Muscle of leg (tissue), 11 donors: ENCODE results near the gene ELAPOR1. TPM values are rescaled to one million over a fixed set of nuclear protein-coding genes. Genes with fewer than 3 reads are reported as not detected.

Experiments
- DNase-seq: peaks from one replicate; pipeline ENCODE4 v3.0.0; 2013
- H3K27ac ChIP-seq: one replicate; pipeline ENCODE4 v1.5.1; 2013; ENCODE audit warnings: mild to moderate bottlenecking, low read length, control low read depth
- H3K27me3 ChIP-seq: one replicate; pipeline ENCODE4 v1.6.1; 2013; ENCODE audit warnings: low read length; ENCODE audit not compliant: control insufficient read depth, insufficient read depth
- H3K36me3 ChIP-seq: one replicate; pipeline ENCODE4 v1.6.1; 2013; ENCODE audit warnings: low read length; ENCODE audit not compliant: control insufficient read depth, insufficient read depth
- H3K4me1 ChIP-seq: one replicate; pipeline ENCODE4 v1.6.1; 2013; ENCODE audit warnings: low read length; ENCODE audit not compliant: control insufficient read depth, insufficient read depth
- H3K4me3 ChIP-seq: one replicate; pipeline ENCODE4 v1.5.1; 2013; ENCODE audit warnings: low read length, control low read depth
- H3K9me3 ChIP-seq: replicated peaks from 2 replicates; pipeline ENCODE4 v1.6.1; 2013; ENCODE audit warnings: low read depth, low read length; ENCODE audit not compliant: control insufficient read depth
- WGBS: methylation state at CpG from one replicate; pipeline ENCODE4 v1.1.5; 2013; ENCODE audit warnings: missing lambda C conversion rate; ENCODE audit not compliant: insufficient coverage; 5-methylcytosine and 5-hydroxymethylcytosine counted together
- polyA plus RNA-seq, 8 donors: library from polyadenylated mRNA; unstranded; fragments of 120-200 nt; gene quantifications; one replicate each; pipeline versions ENCODE4 v1.2.1 to v1.2.3, GENCODE V29; 2013; ENCODE audit warnings: inconsistent platforms in 1 of 8, low replicate concordance in 1 of 8; ENCODE audit not compliant: insufficient read length in 8 of 8, insufficient read depth in 1 of 8
- total RNA-seq: library from RNA; stranded (reverse); fragments of 120-200 nt; gene quantifications from one replicate; pipeline ENCODE4 v1.2.4, GENCODE V29; 2013

The ELAPOR1 gene
- total and polyA plus RNA-seq, 9 donors: 0.17 to 4.2 (median 0.50) TPM

DNA sequence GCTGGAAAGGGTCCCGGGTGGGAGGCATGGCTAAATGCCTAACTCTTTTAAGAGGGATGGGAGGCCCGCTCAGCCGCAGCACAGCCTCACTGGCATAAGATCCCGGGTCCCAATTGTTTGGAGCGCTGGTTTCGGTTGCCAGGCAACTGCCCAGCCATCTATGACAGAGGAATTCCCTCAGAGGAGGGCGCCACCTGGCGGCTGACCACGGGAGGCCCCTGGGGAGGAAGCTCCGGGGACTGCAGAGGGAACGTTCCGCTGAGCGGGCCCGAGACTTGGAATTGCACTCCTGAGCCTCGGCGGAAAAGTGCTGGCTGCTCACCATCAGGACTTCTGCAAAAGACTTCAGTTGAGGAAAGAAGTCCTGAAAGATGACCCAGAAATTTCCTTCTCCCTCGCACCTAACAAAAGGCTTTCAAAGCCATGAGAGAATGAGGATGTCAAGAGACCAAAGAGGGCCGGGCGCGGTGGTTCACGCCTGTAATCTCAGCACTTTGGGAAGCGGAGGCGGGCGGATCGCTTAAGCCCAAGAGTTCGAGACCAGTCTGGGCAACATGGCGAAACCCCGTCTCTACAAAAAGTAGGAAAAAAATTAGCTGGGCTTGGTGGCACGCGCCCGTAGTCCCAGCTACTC, 1.1 kb upstream of the ELAPOR1 start:
- Histone ChIP-seq H3K4me1 (peaks cover 21% of the 10 kb centered on the region), H3K27me3 (peaks cover 46% of the 10 kb centered on the region), H3K9me3 (no peaks in the 10 kb centered on the region), H3K4me3 (peak overlapping the region; percentile 7), H3K36me3 (no peaks in the 10 kb centered on the region), H3K27ac (no peak overlapping the region)
- peak; percentile 89 for DNase-seq
- 4% methylated on average over 30 of the region's 31 CpGs for WGBS

DNA sequence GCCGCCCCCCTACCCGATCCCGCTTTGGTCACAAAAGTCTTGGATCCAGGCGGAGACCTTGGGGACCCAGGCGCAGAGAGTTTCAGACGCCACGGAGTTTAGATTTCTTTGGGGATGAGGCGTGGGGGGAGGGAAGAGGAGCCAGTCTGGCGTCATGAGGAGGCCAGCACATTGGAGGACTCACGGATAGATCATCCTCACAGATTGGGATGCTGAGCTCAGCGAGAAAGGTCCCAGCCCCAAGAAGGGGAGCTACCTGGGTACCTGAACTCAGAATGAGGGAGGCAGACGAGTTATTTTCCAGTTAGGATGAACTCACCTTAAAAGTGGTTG, 393 bp downstream of the ELAPOR1 start:
- no peak overlapping the region for H3K4me3 ChIP-seq
- no peak overlapping the region for H3K27ac ChIP-seq
- H3K36me3 ChIP-seq: no peaks in the 10 kb centered on the region
- DNase-seq: no peak
- 3% methylated on average over 12 of the region's 12 CpGs for WGBS
- no peaks in the 10 kb centered on the region for H3K9me3 ChIP-seq
- H3K4me1 ChIP-seq: peaks cover 21% of the 10 kb centered on the region
- peaks cover 45% of the 10 kb centered on the region for H3K27me3 ChIP-seq

DNA sequence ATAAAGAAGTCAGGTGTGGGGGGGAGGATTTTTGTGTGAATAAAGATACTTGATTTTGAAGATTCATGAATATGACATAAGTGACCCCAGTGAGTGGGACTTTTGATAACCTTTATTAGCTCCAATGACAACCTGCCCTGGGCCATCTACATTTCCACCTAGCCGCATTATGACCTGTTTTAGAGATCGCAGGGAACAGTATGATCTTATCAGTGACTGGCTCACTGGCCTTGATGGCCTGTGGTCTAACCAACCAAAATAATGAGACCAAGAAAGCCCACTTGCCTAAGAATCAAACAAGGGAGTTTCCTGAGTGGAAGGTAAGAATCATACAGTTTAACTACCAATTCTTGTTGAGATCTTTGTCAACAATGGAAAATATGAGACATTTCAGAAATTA, 1.8 kb downstream of the ELAPOR1 start:
- DNase-seq: no peak
- no peaks in the 10 kb centered on the region for H3K9me3 ChIP-seq
- no peak overlapping the region for H3K4me3 ChIP-seq
- H3K27me3 ChIP-seq: peaks cover 45% of the 10 kb centered on the region
- WGBS: 100% methylated on average over 1 of the region's 2 CpGs
- H3K27ac ChIP-seq: no peak overlapping the region
- H3K36me3 ChIP-seq: no peaks in the 10 kb centered on the region
- H3K4me1 ChIP-seq: peaks cover 21% of the 10 kb centered on the region

DNA sequence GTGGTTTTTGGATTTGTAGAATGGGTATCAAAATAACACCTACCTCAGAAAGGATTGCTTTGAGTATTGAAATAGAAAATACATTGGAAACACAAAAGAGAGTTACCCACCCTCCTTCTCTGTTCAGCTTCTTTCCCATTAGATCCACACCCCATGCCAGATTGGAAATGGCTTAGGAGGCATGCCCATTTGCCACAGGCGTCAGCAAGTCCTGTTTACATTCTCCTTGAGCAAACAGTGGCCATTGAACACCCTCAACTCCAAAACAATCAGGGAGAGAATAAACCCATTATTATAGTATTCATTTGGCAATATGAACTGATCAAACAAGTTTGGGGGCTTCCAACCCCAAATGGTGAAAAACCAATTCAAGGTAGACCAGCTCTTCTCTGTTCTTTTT, 2.4 kb downstream of the ELAPOR1 start:
- Histone ChIP-seq H3K4me1 (peaks cover 21% of the 10 kb centered on the region), H3K4me3 (no peak overlapping the region), H3K36me3 (no peaks in the 10 kb centered on the region), H3K27me3 (peaks cover 41% of the 10 kb centered on the region), H3K27ac (no peak overlapping the region), H3K9me3 (no peaks in the 10 kb centered on the region)
- WGBS: no CpG with 5 or more reads among the region's 1 CpG
- DNase-seq: no peak

DNA sequence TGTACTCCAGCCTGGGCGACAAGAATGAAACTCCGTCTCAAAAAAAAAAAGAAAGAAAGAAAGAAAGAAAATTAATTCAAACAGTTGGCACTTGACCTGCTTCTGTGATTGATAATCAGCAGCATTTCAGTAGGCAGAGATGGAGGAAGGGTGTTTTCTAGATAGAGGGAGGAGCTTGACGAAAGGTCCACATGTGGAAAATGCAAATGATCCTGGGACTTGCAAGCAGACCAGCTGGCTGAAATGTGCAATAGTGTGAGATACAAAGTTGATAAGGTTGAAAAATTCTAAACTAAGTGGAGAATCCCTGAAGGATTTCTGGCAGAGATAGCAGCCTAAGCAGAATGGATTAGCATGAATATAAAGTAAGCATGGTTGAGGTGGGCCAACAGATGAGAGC, 4.2 kb downstream of the ELAPOR1 start:
- no peak for DNase-seq
- no peak overlapping the region for H3K4me3 ChIP-seq
- peaks cover 11% of the 10 kb centered on the region for H3K4me1 ChIP-seq
- no peak overlapping the region for H3K27ac ChIP-seq
- 82% methylated on average over 3 of the region's 3 CpGs for WGBS
- H3K9me3 ChIP-seq: no peaks in the 10 kb centered on the region
- H3K27me3 ChIP-seq: peaks cover 30% of the 10 kb centered on the region
- no peaks in the 10 kb centered on the region for H3K36me3 ChIP-seq

- Histone ChIP-seq H3K27ac (no peak overlapping the region), H3K9me3 (no peaks in the 10 kb centered on the region), H3K4me3 (no peak overlapping the region), H3K27me3 (peaks cover 11% of the 10 kb centered on the region), H3K36me3 (no peaks in the 10 kb centered on the region), H3K4me1 (no peaks in the 10 kb centered on the region)
- no peak for DNase-seq
- whole genome bisulfite sequencing: 92% methylated on average over 2 of the region's 5 CpGs
Observed at GRCh38 chr1:109120356-109120755, 6.4 kb downstream of the ELAPOR1 start.

GRCh38 chr1:109131059-109131458, 17.1 kb downstream of the ELAPOR1 start:
- Histone ChIP-seq H3K4me1 (no peaks in the 10 kb centered on the region), H3K9me3 (no peaks in the 10 kb centered on the region), H3K36me3 (no peaks in the 10 kb centered on the region), H3K27me3 (no peaks in the 10 kb centered on the region), H3K27ac (no peak overlapping the region), H3K4me3 (no peak overlapping the region)
- no peak for DNase-seq
- WGBS: 100% methylated on average over 1 of the region's 2 CpGs

- H3K4me1 ChIP-seq: no peaks in the 10 kb centered on the region
- no peaks in the 10 kb centered on the region for H3K36me3 ChIP-seq
- no peaks in the 10 kb centered on the region for H3K27me3 ChIP-seq
- no peak for DNase-seq
- no peak overlapping the region for H3K4me3 ChIP-seq
- H3K9me3 ChIP-seq: no peaks in the 10 kb centered on the region
- H3K27ac ChIP-seq: no peak overlapping the region
Observed at GRCh38 chr1:109131800-109132199, 17.9 kb downstream of the ELAPOR1 start.

DNA sequence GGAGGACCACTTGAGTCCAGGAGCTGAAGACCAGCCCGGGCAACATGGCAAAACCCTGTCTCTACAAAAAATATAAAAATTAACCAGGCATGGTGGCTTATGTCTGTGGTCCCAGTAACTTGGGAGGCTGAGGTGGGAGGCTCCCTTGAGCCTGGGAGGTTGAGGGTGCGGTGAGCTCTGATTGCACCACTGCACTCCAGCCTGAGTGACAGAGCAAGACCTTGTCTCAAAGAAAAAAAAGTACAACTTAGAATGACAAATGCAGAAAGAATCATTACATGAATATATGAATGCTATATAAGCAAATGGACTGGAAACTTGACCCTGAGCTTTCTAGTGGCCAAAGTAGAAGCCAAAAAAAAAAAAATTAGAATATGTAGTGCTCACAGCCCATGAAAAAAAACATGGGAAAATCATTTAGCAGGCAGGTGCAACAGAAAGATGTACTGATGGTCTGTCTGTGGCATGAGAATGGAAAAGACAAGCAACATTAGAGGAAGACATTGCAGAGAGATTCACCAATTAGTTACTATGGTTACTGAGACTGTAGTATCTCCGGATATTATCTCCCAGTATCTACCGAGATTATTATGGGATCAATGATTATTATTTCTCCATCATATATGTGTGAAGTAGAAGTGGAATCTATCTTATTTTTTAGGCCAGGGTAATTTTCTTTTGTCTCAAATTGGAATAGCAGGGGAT, 19.2 kb downstream of the ELAPOR1 start:
- Histone ChIP-seq H3K4me3 (no peak overlapping the region), H3K27me3 (no peaks in the 10 kb centered on the region), H3K36me3 (no peaks in the 10 kb centered on the region), H3K4me1 (no peaks in the 10 kb centered on the region), H3K27ac (no peak overlapping the region), H3K9me3 (no peaks in the 10 kb centered on the region)
- no peak for DNase-seq
- no CpG with 5 or more reads among the region's 4 CpGs for WGBS

GRCh38 chr1:109133815-109134214, 19.9 kb downstream of the ELAPOR1 start:
- H3K9me3 ChIP-seq: no peaks in the 10 kb centered on the region
- H3K4me1 ChIP-seq: no peaks in the 10 kb centered on the region
- 0% methylated on average over 1 of the region's 2 CpGs for WGBS
- no peaks in the 10 kb centered on the region for H3K27me3 ChIP-seq
- DNase-seq: no peak
- H3K27ac ChIP-seq: no peak overlapping the region
- no peaks in the 10 kb centered on the region for H3K36me3 ChIP-seq
- H3K4me3 ChIP-seq: no peak overlapping the region

GRCh38 chr1:109134423-109134822, 20.5 kb downstream of the ELAPOR1 start:
- no peaks in the 10 kb centered on the region for H3K36me3 ChIP-seq
- no peaks in the 10 kb centered on the region for H3K9me3 ChIP-seq
- no peaks in the 10 kb centered on the region for H3K4me1 ChIP-seq
- no peaks in the 10 kb centered on the region for H3K27me3 ChIP-seq
- no peak overlapping the region for H3K27ac ChIP-seq
- 15% methylated on average over 3 of the region's 7 CpGs for WGBS
- H3K4me3 ChIP-seq: no peak overlapping the region
- no peak for DNase-seq
